ENCODE results near the gene ITGB8. TPM values are rescaled to one million over a fixed set of nuclear protein-coding genes. Genes with fewer than 3 reads are reported as not detected.

Gene ITGB8
- total RNA-seq, 1 donor from 2014 or later = 66.5 TPM

DNA sequence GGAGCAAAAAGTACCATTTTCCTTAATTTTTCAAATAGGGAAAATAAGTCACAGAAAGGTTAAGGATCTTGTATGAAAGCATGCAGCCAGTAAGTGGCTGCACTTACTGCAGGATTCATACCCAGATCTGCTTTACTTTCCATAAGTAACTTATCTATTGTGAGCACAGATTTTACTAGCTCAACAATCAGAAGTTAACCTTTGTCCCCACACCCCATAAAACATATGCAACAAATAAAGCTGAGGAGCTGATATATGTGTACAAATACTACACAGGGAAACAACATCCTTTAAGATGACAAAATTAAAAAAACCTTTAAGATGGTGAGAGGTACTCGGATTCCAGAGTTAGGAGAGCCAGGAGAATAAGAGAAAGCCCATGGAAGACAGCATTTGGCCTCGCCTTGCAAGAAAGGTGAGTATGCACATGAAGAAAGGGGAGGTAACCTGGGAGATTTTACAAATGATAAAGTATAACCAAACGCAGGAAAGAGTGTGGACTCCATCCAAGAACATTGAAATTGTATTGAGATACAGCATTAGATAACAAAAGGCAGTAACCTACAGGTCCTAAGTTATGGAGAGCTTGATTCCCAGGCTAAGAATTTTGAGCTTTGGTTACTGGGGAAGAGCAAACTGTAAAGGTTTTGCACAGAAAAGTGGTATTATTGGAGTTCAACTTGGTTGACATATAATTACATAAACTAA lies 87.1 kb downstream of the ITGB8 start:
- no peak for DNase-seq (ENCODE audit: low spot score)

DNA sequence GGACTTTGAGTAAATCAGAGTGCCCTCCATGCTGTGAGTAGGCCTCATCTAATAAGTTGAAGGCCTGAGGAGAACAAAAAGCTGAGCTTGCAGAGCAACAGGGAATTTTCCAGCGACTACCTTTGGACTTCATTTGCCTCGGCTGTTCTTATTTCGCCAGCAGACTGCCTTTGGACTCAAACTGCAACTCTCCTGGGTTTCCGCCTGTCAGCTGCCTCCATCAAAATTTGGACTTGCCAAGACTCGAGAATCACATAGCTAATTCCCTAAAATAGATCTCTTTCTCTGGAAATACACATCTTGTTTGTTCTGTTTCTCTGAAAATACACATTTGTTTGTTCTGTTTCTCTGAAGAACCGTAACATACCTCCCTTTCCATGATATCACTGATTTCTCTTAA lies 93.8 kb downstream of the ITGB8 start:
- DNase-seq (ENCODE audit: low spot score) = no peak

GRCh38 chr7:20430664-20431063 lies 100.0 kb downstream of the ITGB8 start:
- DNase-seq (ENCODE audit: low spot score) = no peak

GRCh38 chr7:20431146-20431545 lies 100.4 kb downstream of the ITGB8 start:
- no peak for DNase-seq (ENCODE audit: low spot score)

DNA sequence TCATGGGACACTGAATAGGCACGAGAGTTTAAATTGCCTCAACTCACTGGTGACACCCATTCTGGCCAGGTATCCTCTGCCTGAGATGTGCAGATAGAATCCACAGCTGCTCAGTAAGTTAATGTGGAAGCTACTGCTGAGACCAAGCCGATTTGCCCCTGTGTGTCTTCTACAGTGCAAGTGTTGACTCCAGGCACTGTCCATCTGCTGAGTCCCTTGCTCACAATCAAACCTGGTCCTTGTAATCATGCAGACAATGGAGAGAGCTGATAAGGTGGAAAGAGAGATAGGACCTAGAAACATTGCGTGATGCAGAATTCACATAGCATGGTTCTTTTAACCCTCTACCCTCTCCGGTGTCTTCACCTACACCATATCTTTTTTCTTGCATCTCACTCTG lies 101.4 kb downstream of the ITGB8 start:
- DNase-seq (ENCODE audit: low spot score) = no peak

GRCh38 chr7:20435305-20435704 lies 104.6 kb downstream of the ITGB8 start:
- no peak for DNase-seq (ENCODE audit: low spot score)

GRCh38 chr7:20438248-20438647 lies 107.5 kb downstream of the ITGB8 start:
- DNase-seq (ENCODE audit: low spot score) = no peak

- DNase-seq (ENCODE audit: low spot score) = no peak
Observed at GRCh38 chr7:20438694-20439376, 108.1 kb downstream of the ITGB8 start.

DNA sequence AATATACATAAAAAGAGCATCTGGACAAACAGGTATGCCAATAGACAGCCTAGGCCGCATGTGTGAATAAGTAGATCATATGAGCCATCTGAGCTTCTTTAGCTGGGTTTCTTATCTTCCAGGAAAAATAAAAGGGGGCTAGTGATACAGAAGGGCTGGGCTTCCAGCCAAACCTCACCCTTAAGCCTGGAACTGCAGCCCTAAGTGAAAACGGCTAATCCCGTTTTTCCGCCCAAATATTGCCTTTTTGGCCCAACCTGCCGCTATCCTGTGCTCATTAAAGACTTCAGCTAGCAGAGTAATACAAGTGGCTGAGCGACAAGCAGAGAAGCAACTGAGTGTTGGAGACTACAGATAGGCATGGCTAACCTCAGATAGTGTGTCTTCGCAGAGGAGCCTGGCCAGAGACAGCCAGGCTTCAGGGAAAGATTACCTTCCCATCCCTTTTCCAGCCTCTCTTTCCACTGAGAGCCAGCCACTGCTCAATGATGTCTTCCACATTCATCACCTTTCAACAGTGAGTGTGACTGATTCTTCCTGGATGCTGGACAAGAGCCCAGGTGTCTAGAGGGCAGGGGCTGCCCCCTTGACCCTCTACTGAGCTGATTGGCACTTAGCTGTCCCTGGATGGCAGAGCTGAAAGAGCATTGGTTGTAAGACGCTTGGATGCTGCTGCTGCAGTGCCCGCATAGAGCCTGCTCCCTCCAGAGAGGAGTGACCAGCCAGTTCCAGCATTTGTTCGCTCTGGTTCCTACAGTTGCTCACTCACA lies 108.9 kb downstream of the ITGB8 start:
- DNase-seq (ENCODE audit: low spot score) = no peak

DNA sequence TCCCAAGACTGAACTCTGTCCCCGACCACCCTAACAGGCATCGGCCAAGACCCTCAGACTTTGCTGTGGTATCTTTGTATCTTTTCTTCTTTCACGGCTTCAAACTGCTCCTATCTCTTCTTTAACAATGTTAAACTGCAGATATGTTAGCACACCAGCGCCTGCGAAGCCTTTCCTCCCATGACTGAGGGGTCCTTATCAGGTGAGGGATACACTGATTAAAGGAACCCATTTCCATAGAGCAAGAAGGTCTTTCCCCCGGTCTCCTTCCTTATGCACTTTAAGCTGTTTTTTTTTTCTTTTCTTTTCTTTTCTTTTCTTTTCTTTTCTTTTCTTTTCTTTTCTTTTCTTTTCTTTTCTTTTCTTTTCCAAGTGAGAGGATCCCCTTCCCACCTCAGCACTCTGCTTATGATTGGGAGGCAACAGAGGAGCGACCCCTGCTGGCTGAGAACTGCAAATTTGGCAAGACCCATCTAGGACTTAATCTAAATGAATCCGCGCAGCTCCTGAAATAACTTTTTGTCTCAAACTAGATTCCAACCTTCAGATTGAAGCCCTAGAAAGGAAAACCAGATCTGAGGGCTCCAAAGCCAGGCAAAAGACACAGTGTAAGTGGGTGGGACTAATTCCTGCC lies 109.9 kb downstream of the ITGB8 start:
- no peak for DNase-seq (ENCODE audit: low spot score)

GRCh38 chr7:20441346-20441745 lies 110.6 kb downstream of the ITGB8 start:
- no peak for DNase-seq (ENCODE audit: low spot score)

DNA sequence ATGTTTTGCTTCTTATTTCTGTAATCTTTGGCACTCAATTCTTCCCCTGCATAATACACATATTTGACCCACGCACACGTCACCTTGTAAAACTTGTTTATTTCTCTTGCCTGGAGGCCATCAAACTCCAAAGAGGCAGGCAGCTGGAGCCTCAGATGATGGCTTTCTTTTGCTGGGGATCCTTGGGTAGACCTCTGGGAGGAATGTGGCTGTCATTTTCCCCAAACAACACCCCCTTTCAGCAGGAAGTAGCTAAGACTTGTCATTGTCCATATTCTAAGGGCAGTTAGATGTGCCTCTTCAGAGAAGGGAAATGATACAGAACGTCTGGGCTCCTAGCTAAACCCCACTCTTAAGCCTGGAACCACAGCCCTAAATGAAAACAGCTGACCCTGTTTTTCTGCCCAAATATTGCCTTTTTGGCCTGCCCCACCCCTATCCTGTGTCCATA lies 111.3 kb downstream of the ITGB8 start:
- no peak for DNase-seq (ENCODE audit: low spot score)

DNA sequence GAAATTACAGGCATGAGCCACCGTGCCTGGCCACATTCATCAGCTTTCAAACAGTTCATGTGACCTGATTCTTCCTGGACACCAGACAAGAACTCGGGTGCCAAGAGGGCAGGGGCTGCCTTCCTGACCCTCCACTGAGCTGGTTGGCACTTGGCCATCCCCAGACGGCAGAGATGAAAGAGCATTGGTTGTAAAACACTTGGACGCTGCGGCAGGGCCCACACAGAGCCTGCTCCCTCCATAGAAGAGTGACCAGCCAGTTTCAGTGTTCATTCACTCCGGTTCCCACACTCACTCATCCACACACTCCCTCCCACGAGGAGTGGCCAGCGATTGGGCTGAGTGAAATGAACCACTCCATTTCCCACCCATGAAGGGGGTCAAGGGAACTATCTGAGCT lies 112.3 kb downstream of the ITGB8 start:
- no peak for DNase-seq (ENCODE audit: low spot score)

- DNase-seq (ENCODE audit: low spot score) = no peak
Observed at GRCh38 chr7:20444030-20444800, 113.5 kb downstream of the ITGB8 start.

DNA sequence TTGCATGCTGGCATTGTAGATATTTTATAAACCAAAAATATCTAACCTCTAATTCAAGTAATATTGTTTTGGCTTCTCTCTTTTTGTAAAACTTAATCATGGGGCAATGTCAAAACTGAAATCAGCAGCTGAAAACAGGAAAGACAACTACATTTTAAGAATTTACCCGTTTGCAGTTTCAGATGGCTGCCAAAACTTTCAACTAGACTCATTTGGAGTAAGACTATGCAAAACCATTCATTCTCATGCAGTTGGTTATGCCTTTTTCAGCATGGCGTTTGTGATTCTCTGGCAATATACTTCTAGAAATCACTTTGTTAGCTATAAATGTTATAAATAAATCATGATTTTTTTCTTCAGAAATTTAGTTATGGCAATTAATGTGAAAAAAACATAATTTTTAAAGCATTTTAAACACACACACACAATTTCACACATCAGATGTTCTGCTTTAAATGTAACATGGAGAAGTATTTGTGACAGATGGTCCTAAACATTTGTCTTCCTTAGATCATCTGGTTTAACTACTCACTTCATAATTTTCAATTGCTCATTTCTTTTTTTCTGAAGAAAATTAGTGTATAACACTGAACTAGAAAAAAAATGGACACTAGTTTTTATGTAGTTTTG lies 116.4 kb downstream of the ITGB8 start:
- DNase-seq (ENCODE audit: low spot score) = no peak

GRCh38 chr7:20449176-20449575 lies 118.5 kb downstream of the ITGB8 start:
- no peak for DNase-seq (ENCODE audit: low spot score)

DNA sequence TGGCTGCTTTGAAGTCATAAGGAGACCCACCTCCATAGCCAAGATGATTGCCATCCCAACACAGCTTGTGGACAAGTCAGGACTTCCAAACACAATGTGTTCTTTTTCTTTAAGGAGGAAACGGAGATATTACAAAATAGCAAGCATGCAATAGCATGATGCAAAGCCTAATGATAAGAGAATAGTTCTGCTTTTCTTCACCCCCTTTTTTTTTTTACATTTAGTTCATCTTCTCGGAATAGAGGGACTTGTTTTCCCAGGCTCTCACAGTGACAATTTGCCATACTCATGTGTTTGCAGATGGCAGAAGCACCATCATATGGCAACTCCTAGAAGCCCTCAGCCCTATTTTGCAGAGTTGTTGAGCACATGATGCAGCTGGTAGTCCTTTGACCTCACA lies 119.8 kb downstream of the ITGB8 start:
- DNase-seq (ENCODE audit: low spot score) = no peak

GRCh38 chr7:20454202-20454601 lies 123.5 kb downstream of the ITGB8 start:
- DNase-seq (ENCODE audit: low spot score) = no peak

GRCh38 chr7:20456701-20457100 lies 126.0 kb downstream of the ITGB8 start:
- DNase-seq (ENCODE audit: low spot score) = no peak

GRCh38 chr7:20458521-20458920 lies 127.8 kb downstream of the ITGB8 start:
- DNase-seq (ENCODE audit: low spot score) = no peak

GRCh38 chr7:20459419-20459818 lies 128.7 kb downstream of the ITGB8 start:
- no peak for DNase-seq (ENCODE audit: low spot score)
